Breast epithelium (tissue), 3 donors: Measurements from ENCODE around the gene MELTF.

Experiments
- POLR2AphosphoS5 ChIP-seq, 3 donors: sonication (generic); formaldehyde crosslinking; IDR thresholded peaks; one replicate each; pipeline ENCODE4 v1.6.1; 2017; ENCODE audit warnings: antibody characterized with exemption in 3 of 3
- TF ChIP-seq, protein P1 (sequence below), 3 donors: fragments of 450-650 bp; IDR thresholded peaks; one replicate each; pipeline ENCODE4 v1.5.1; 2016 to 2017; ENCODE audit warnings: antibody characterized with exemption in 3 of 3, mild to moderate bottlenecking in 3 of 3, moderate library complexity in 3 of 3

DNA sequence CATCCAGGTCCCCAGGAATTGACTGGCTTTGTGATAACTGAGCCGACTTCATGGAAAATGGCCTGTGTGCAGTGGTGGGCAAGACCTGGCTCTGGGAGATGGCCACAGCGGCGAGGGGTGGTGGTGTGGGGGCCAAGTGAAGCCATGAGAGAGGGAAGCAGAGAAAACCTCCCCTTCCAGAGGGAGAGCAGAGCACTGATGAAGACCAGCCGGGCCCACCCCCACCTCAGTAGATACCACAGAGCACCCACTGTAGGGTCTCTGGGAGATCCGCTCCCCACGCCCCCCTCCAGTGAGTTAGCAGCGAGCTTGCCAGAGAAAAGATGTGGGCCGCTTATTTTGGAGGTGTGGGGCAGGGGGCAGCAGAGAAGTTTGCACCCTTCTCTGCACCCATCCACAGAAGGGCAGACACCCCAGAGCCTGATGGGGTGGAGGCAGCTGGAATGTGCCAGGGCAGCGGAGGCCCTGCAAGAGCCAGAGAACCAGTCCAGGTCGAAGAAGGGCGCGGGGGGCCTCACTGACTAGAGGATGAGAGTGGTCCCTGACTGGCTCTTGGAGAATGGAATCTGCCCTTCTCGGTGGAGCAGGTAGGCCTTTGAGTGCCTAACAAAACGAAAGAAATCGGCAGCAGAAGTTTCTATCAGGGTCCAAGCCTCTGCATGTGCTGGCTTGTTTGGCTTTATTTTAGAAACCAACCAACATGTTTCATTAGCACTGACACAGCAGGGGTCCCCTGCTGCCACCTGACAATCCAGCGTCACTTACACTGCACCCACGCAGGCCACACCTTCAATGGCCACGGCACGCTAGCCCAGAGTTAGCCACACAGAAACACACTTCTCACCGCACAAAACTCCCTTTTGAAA, 28.3 kb downstream of the MELTF start:
- TF ChIP-seq, protein P1, sequence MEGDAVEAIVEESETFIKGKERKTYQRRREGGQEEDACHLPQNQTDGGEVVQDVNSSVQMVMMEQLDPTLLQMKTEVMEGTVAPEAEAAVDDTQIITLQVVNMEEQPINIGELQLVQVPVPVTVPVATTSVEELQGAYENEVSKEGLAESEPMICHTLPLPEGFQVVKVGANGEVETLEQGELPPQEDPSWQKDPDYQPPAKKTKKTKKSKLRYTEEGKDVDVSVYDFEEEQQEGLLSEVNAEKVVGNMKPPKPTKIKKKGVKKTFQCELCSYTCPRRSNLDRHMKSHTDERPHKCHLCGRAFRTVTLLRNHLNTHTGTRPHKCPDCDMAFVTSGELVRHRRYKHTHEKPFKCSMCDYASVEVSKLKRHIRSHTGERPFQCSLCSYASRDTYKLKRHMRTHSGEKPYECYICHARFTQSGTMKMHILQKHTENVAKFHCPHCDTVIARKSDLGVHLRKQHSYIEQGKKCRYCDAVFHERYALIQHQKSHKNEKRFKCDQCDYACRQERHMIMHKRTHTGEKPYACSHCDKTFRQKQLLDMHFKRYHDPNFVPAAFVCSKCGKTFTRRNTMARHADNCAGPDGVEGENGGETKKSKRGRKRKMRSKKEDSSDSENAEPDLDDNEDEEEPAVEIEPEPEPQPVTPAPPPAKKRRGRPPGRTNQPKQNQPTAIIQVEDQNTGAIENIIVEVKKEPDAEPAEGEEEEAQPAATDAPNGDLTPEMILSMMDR (IDR thresholded peaks at IDR 0.05) = no peak
- no peak for TF ChIP-seq POLR2AphosphoS5 (IDR thresholded peaks at IDR 0.05)
